Stimulated activated CD4-positive, alpha-beta T cell treated with anti-CD3 and anti-CD28 coated beads, Interleukin-2, amount 100 ng/mL, for 48 hours (primary cell): ENCODE data around the gene RTP3.
"Not testable (repeated sequence)": the region's sequence is repeated elsewhere in the genome, so short reads cannot be mapped to it uniquely, and the experiment has no call there.

Experiments used
- DNase-seq, 2 donors: peaks; one replicate each; pipeline ENCODE4 v3.0.0-alpha.2; 2020

The RTP3 gene

DNA sequence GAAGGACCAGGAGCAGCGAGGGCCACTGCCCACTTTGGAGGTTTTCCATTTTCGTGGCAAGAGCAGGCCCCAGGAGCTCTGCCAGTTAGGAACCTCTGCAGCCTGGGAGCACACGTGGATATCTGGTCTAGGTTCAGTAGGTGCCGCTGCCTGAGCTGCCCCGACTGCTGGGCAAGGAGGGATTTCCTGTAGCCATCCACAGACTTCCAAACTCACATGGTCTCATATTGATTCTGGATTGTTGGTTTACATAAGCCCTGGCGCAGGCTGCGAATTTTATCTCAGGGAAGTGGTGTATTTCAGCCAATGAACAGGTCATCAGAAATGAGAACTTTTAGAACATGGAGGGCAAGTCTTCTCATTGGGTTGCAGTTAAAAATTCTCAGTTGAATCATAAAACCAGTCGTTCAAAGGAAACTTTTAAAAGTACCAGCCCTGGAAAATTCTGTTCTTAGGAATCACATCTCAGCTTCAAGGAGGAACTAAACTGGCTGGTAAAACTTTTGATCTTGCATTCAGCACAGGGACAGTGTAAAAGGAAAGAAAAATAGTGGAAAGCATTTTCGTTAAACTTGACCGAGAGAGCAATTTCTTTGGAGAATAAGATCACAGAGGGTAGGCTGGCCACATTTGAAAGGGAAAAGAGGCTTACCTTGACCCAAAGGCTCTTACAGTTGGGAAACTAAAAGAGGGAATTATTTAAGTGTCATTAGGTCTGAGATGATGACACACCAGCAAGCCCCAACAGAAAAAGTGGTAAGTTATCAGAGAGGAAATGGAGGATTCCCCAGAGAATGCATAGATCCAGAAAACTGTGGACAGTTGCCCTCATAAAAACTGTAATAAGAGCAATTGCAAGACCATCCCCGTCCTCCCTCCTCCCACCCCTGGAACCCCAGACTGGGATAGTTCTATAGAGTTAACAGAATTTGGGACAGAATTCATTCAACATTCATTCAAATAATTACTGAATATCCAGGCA, 6.4 kb upstream of the RTP3 start:
- DNase-seq: no peak

DNA sequence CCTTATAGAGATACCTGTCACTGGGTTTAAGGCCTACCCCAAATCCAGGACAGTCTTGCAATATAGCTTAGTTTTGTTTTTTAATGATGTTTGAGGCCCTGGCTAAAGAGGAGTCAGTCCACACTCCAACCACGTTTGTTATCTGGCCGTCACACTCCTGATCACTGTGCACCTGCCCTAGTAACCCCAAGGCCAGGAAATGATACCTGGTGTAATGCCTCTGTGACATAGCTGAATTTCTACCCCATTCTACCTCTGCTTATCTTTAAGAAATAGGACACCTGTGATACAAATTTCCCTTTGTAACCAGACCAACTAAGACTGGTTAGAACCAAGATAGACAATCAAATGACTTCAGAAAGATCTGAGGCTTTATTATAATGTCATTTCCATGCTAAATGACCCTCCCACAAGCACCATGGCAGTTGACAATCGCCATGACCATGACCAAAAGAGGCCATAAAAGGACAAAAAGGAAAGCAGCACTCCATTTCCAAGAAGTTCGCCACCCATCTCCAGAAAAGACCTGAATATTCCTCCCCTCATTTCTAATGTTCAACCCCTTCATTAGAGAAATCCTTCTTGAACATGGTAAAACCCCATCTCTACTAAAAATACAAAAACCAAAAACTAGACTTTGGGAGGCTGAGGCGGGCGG, 4.8 kb upstream of the RTP3 start:
- no peak for DNase-seq

DNA sequence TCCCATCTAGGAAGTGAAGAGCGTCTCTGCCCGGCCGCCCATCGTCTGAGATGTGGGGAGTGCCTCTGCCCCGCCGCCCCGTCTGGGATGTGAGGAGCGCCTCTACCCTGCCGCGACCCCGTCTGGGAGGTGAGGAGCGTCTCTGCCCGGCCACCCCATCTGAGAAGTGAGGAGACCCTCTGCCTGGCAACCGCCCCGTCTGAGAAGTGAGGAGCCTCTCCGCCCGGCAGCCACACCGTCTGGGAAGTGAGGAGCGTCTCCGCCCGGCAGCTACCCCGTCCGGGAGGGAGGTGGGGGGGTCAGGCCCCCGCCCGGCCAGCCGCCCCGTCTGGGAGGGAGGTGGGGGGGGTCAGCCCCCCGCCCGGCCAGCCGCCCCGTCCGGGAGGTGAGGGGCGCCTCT, 3.3 kb upstream of the RTP3 start:
- DNase-seq: not testable (repeated sequence)

DNA sequence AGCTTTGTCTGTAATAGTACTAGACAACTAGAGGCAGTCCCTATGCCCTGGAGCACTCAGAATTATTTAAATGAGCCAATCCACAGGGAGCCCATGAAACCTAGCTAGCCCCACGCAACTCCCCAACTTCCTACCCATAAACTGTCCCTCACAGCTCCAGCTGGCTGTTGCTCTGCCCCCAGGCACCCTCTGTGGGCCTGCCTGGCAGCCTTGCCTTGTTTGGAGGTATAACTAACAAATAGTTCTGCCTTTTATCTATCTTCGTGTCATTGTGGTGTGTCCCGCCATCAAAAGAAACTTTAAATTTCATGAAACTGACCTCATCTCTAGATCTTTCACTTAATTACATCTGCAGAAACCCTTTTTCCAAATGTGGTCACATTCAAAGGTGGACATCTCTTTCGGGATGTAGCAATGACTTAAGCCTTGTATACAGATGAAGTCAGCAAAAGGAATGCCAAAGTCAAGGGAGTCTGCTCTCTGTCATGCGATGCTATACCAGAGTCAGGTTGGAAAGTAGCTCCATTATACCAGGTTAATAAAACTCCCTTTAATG, 1.8 kb upstream of the RTP3 start:
- DNase-seq: no peak

DNA sequence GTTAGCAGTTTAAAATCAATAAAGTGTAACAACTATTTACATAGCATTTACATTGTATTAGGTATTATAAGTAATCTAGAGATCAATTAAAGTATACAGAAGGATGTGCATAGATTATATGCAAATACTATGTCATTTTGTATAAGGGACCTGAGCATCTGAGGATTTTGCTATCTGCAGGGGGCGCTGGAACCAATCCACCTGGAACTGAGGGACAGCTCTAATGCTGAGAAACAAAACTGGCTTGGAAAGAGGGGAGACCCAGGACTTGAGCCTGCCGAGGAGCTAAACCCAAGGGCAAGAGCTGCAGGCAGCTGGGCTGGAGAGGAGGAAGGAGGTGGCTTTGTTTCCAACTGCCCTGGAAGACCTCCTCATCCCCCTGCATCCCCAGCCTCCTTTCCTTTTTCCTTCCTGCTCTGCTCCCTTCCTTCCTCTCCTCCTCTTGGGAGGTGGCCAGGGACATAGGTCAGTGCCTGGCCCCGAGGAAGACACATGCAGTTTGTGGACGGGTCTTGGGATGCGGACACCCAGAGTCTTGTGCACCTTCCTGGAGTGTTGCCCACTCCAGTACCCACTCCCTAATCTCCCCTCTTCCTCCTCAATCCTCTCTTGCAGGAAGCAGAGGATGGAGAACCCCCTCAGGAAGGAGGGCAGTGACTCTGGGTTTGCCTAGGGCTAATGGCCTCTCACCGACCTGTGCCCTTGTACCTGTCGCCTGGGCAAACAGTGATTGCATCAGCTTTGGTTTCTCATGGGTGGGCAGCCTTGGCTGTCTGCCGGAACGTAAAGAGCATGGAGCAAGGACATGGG, 825 bp upstream of the RTP3 start:
- DNase-seq: peak; percentile 32 to 33

DNA sequence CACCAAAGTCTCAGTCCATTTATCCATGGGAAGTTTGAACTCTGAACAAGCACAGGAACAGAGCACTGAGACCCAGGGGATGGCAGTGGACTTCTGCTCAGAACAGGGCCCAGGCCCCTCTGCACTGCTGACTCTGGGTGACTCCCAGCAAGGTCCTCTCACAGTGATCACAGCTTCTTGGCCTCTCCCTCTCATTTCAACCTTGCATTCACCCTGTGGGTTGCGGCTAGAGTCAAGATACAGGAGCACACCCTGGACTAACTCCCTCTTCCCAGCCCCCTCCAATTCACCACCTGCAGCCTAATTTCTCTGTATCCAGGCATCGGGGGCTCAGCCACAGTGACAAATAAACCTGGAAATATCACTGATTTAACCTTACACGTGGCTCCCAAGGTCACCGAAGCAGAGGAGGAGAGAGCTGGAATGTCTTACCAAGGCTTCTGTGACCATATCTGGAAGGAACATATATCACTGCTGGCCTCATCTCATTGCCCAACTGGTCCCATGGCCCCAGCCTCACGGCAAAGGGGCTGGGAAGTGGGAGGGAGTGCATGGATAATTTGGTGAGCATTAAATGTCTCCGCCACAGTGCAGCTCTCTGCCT, 1.2 kb downstream of the RTP3 start:
- DNase-seq: no peak

DNA sequence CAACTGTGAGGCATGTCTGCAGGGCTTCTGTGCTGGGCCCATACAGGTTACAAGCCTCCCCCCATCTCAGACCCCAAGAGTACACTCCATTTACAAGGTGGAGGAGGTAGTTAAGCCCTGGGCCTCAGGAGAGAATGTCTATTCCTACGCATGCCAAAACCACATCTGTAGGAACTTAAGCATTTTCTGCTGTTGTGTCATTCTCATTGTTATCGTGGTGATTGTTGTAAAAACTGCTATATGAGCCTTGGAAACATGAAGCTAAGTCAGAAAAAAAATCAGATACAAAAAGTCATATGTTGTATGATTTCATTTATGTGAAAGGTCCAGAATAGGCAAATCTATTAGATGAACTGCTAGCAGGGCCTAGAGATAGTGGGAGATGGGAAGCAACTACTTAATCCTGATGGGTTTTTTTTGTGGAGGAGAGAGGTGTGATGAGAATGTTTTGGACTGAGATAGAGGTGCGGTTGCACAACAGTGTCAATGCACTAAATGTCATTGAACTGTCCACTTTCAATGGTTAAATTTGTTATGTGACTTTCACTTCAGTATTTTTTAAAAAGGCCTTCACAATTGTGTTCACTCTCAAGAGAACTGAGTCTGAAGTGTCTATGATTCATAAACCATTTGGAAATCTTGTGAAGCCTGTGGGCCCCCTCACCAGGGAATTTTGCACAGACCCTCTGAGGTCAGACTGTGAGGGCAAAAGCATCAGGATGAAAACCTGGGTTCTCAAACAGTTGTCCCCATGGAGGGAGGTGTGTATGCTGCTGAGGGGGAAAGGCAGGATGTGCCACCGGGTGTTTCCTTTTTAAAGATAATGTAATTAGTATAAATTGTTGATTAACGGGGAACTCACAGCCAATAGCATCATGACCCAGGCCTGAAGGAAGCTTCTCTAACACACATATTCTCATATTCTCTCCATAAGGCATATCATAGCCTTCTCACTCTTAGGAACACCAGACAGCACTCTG, 3.2 kb downstream of the RTP3 start:
- DNase-seq: no peak

DNA sequence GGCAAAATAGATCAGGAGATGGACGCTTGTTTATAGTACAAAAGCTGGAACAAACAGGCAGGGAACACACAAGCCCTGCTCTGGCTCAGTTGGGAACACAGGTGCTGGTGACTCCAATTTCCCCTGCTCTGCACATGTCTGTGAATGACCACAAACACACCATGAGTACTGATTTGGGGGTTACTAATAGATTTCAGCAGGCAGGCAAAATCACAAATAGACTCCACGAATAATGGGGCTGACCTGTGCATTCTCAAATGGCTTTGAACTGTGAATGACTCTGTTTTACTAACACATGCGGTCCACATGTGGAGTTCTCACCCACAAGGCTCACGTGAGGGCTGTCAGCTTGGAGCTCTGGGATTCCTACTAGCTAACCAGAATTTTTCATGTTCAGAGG, 3.9 kb downstream of the RTP3 start:
- DNase-seq: no peak

DNA sequence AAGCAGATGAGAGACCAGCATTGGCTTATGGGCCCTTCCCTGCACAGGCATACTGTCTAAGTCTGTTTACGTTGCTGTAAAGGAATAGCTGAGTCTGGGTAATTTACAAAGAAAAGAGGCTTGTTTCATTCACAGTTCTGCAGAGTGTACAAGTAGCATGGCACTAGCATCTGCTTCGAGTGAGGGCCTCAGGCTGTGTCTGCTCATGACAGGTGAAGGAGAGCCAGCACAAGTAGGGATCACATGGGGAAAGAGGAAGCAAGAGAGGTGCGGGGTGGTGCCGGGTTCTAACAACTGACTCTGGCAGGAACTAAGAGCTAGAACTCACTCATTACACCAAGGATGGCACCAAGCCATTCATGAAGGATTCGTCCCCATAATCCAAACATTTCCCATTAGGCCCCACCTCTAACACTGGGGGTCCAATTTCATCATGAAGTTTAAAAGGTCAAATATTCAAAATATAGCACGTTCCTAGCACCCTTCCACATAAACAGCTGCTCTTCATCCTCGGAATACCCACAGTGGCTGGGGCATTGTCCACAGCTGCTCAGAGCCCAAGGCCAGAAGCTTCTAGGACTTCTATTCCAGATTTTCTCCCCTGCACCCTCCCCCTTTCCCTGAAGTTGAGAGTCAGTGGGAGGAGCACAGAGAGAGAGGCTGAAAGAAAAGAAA, 5.6 kb downstream of the RTP3 start:
- DNase-seq: no peak

DNA sequence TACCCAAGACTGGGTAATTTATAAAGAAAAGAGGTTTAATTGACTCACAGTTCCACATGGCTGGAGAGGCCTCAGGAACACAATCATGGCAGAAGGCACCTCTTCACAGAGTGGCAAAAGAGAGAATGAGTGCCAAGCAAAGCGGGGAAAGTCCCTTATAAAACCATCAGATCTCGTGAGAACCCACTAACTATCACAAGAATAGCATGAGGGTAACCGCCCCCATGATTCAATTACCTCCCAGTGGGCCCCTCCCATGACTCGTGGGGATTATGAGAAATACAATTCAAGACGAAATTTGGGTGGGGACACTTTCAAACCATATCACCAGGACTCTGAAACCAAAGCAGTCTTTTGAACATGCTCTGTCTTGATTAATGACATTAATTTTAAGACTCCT, 7.0 kb downstream of the RTP3 start:
- peak in 1 of 2 donors; percentile 17 for DNase-seq

DNA sequence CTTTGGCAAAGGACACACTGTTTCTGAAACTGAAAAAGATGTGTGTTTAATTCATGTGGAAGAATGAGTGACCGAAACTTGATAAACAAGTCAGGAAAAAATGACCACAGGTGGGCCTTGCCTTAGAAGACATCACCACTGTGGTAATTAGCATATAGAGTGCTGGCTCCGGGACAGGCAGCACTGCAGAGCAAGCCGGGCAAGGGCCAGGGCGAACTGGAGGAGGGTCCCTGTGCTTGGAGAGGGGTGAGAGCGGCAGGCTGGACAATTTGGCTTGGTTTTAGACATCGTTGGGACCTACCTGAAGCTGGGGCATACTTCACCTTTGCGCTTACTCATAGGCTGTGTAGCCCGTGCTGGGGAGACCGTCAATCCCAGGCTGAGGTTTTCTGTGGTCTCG, 8.2 kb downstream of the RTP3 start:
- no peak for DNase-seq

DNA sequence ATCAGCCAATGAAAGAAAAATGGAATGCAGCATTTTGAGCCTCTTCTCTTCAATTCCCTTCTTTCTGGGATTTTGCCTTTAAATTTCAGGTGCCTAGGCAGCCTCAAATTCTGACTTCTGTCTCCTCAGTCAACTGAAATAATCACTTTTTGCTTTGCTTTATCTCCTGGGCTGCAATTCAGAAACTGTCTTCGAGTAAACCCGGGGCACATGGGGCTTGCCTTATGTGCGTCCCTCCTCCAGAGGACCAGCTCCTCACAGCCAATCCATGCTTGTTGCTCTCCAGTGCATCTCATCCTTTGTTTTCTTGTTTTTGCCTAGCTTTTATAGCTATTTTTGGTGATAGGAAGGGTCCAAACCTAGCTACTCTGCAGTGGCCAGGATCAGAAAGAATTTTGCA, 8.8 kb downstream of the RTP3 start:
- DNase-seq: no peak

DNA sequence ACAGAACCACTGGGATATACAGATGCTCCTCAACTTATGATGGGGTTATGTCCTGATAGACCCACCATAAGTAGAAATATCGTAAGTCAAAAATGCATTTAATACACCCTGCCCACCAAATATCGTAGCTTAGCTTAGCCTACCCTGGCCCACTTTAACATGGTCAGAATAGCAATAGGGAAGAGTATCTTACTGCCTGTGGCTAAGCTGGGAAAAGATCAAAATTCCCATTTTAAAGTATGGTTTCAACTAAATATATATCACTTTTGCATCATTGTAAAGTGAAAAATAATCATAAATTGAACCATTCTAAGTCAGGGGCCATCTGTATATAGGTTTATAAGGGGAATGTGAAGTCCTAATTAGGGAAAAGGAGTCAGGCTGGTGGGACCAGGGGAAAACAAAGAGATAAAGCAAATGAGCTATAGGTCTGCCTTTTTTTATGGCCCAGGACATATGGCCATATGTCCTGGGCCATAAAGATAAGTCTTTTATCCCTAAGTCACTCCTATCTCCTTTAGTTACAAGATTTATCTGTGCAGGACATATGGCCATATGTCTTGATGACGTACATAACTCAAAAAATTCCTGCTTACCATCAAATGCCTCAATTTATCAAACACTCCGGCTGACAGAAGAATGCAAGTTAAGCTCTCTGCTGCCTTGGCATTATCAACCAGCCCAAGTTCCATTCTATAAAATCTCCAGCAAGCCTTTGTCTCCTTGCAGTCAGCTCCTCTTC, 11.2 kb downstream of the RTP3 start:
- no peak for DNase-seq

DNA sequence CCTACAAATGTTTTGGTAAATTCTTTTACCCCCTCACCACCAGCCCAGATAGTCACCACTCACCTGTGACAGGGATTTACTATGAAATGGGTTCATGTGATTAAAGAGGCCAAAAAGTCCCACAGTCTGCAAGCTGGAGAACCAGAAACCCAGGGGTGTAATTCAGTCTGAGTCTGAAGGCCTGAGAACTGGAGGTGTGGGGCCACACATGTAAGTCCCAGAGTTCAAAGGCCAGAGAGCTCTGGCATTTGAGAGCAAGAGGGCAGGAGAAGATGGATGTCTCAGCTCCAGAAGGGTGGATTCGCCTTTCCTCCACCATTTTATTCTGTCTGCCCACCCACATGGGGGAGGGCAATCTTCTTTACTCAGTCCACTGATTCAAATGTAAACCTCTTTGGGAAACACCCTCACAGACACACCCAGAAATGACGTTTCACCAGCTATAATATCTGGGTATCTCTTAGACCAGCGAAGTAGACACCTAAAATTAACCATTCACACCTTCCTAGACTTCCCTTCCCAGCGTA, 11.9 kb downstream of the RTP3 start:
- no peak for DNase-seq

DNA sequence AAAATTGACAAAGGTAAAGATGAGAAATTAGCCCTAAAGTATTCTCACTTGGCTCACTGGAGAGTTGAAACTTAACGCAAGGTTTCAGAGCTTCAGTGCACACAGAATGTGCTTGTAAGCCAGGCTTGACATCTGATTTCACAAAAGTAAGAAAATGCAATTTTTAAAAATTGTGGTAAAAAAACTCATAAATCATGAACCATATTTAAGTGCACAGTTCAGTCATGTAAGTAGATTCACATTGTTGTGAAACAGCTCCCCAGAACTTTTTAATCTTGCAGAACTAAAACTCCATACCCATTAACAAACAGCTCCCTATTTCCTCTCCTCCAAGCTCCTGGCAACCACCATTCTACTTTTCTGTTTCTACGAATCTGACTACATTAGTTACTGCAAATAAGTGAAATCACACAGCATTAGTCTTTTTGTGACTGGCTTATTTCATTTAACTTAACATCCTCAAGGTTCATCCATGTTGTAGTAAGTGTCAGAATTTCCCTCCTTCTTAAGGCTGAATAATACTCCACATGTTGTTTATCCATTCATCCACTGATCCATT, 14.5 kb downstream of the RTP3 start:
- no peak for DNase-seq

DNA sequence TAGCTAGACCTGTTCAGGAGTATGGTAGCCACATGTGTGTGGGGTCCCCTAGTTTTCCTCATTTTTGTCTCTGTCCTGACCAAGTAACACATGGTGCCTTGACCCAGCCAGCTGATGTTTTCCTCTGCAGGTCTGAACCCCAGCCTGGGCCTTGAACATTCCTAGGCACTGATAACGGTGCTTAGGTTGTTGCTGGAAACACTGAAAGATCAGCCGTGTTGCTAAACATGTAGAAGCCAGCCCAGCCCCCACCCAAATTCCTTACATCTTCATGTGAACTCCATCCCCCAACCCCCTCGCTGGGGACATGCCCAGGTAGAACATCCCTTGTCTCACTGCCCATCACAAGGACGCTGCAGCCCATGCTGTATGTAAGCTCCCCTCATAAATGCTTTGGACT, 18.7 kb downstream of the RTP3 start:
- DNase-seq: no peak

DNA sequence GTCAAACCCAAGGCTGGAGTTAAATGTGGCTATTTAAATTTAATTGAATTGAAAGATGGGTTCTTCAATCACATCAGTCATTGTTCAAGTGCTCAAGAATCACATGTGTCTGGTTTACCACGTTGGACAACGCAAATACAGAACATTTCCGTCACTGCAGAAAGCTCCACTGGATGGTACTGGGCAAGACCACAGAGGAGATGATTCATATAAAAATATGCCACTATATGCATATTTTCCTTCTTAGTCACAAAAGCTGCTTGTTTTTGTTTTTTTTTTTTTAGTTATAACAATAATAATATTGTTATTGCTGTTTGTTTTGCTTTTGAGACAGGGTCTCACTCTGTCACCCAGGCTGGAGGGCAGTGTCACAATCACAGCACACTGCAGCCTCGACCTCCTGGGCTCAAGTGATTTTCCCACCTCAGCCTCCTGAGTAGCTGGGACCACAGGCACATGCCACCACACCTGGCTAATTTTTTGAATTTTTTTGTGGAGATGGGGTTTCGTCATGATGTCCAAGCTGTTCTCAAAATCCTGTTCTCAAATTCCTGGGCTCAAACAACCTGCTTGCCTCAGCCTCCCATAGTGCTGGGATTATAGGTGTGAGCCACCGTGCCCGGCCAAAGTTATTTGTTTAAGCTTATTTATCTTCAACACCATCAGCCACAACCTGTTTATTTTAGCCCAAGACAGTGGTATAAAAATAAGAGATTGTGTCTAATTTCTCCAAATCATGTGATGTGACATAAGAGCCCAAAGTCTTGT, 19.4 kb downstream of the RTP3 start:
- no peak for DNase-seq

DNA sequence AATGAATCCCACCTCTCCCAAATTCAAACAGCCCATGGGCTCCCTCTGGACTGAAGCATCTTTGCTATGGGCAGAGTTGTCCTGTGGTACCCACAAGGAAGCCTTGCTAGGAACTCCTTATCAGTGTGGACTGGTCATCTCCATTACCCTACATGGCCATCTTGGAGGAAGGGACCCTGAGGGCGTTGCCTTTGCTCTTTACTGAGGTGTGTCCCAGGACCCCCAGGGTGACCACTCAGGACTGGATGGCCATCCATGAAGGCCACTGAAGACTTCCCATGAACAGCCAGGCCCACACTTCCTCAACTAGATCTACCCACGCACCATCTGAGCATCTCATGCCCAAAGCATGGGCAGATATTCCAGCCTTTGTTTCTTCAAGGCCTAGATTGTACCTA, 20.0 kb downstream of the RTP3 start:
- no peak for DNase-seq

DNA sequence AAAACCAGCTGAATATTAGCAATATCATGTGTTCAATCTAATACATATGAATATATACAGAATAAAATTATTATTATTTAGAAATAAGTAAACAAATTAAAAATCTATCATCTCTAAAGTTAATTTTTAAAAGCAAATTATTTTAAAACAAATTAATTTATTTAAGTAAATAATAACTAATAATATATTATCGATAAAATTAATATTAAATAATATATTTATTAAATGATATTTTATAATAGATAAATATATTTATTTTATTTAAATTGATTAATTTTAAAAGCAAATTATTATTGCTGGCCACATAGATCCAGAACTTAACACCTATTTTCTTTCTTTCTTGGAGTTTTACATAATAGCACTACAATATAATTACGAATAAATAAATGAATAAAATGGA, 22.2 kb downstream of the RTP3 start:
- DNase-seq: no peak
